ENCODE data around the gene S100A5.
"Not testable (repeated sequence)": the region's sequence is repeated elsewhere in the genome, so short reads cannot be mapped to it uniquely, and the experiment has no call there.

DNA sequence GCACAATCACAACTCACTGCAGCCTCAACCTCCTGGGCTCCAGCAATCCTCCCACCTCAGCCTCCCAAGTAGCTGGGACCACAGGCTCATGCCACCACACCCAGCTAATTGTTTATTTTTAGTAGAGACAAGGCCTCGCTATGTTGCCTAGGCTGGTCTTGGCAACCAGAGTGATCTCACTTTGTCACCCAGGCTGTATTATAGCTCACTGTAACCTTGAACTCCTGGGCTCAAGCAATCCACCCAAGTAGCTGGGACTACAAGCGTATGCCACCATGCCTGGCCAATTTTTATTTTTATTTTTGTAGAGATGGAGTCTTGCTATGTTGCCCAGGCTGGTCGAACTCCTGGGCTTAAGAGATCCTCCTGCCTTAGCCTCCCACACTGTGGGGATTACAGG lies 21.3 kb upstream of the S100A5 start:
- TF ChIP-seq YY1 (IDR thresholded peaks at IDR 0.05; ENCODE audit: borderline replicate concordance in 1 of 3, control insufficient read depth in 1 of 3, extremely low read depth in 1 of 3, insufficient read depth in 3 of 3, insufficient read length in 1 of 3, insufficient replicate concordance in 2 of 3, low read depth in 1 of 3, low read length in 2 of 3); JUN (IDR thresholded peaks at IDR 0.05; ENCODE audit: borderline replicate concordance, low read depth, low read length); JUN (CRISPR knock-in tag; IDR thresholded peaks at IDR 0.05; ENCODE audit: borderline replicate concordance); ZNF23 (CRISPR knock-in tag; IDR thresholded peaks at IDR 0.05): not testable (repeated sequence)

All from K562 (cell line).